ENCODE measurements around the gene CRHR1.

DNA sequence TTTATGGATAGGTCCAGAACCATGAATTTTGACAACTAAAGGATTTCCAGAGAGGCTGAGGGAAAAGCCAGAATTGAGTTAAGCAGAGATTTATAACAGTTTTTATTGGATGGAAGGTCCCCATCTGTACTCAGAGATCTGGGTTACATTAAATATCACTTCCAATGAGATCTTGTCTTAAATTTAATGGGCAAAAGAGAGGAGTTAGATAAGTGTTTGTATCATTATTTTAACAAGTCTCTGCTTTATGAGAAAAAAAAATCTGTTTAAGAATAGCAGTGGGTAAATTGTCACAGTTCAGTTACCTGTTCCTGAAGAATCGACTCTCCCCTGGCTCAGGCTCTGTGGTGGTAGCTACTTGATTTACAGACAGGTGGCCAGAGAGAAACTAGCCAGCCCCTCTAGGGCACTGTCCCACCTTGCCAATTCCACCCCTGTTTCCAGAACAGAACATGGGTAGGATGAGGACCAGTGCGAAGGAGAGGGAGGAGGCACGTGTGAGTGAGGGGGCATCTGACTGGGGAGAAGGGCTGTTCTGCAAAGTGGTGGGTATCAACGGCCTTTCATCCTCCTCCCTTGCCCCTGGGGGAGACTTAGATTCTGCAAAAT is 22.1 kb upstream of the CRHR1 start:
- no peak for TF ChIP-seq CTCF (optimal IDR thresholded peaks at IDR 0.05 in 1 of 3, IDR thresholded peaks at IDR 0.05 in 1 of 3, conservative IDR thresholded peaks at IDR 0.05 in 1 of 3; ENCODE audit: extremely low read depth in 1 of 3, insufficient read depth in 2 of 3, low read length in 3 of 3)
- no peak for TF ChIP-seq EZH2 (IDR thresholded peaks at IDR 0.05; ENCODE audit: low read length)

Measured in keratinocyte (primary cell).